H1 (cell line): ENCODE results near the gene LRRC56. TPM values are rescaled to one million over a fixed set of nuclear protein-coding genes. Genes with fewer than 3 reads are reported as not detected.

Experiments
- CHD1 ChIP-seq: IDR thresholded peaks from 2 replicates; pipeline ENCODE4 v1.6.1; 2012; ENCODE audit warnings: low read depth, low read length, improper control_type of control experiment
- polyA plus RNA-seq, 7 experiments: library from polyadenylated mRNA; depleted of rRNA in 3 of 7; stranded (reverse) in 5 of 7; unstranded in 2 of 7; fragments of >200 nt in 5 of 7; fragments of 200-250 nt in 2 of 7; gene quantifications; 1 replicate in 5 of 7; 2 replicates in 1 of 7; 4 replicates in 1 of 7; pipeline versions ENCODE4 v1.2.1 to v1.2.3, GENCODE V29; 2011 to 2013; ENCODE audit warnings: missing spikeins in 2 of 7, mixed read lengths in 2 of 7
- total RNA-seq: library from RNA; stranded (reverse); fragmentation: NEBNext Ultra II Directional; extraction: Animal tissue kit (Norgen Biotek cat#: 25700); gene quantifications from 2 replicates; pipeline ENCODE4 v1.2.1, GENCODE V29; 2021

Gene LRRC56
- total and polyA plus RNA-seq, 2 of the 8 experiments (the other 6 are each of a cell fraction or from before 2014, with no cell fraction given): 0.94 to 1.9 TPM

DNA sequence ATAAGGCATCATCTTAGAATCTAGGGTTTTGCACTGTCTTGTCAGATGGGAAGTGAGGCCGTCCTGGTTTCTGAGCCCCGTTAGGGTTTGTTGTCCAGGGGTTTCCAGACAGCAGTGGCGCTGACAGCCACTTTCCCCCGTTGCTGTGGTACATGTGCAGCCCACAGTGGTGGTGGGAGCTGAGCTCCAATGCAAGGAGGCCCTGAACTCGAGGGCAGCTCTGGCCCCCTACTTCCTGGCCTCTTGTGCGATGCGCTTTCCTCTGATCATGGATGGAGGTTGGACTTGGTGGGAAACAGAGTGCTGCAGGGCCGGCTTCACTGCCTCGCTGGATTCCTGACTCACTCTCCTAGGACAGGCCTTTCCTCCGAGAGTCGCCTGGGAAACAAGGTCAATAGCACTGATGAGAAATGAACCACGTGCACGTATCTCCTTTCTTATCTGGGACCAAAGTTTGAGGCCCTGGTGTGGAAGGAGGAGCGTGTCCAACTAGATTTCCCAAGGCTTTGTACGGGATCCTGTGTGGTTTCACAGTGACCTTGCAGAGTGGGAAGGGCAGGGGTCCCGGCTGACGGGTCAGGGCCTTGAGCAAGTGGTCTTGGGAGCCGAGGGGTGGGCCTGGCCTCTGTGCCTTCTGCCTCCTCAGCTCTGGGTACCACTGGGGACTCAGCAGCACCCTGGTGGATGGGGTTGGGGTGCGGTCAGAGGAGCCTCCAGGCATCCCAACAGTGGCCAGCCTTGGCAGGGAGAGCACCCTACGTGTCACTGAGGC lies 42.7 kb downstream of the LRRC56 start (continued):
- TF ChIP-seq CHD1: no peak
